B cell (primary cell): ENCODE measurements around the gene CALML4. TPM values are rescaled to one million over a fixed set of nuclear protein-coding genes. Genes with fewer than 3 reads are reported as not detected.

ENCODE experiments used
- ATAC-seq: fragments of 200-7000 bp; cut with Tn5 transposase; one replicate; pipeline ENCODE4 v1.10.0; 2021; ENCODE audit warnings: low read depth, mild to moderate bottlenecking, moderate number of reproducible peaks, moderate library complexity
- CTCF ChIA-PET: fragments of 350-600 bp; sonication (Branson Sonifier 250); formaldehyde crosslinking; loops from one replicate; lab custom pipeline; 2021; ENCODE audit warnings: antibody characterized with exemption, inconsistent platforms; lab: Charles Lee
- POLR2A ChIA-PET: fragments of 350-600 bp; sonication (Branson Sonifier 250); formaldehyde crosslinking; loops from one replicate; lab custom pipeline; 2021; ENCODE audit warnings: antibody characterized with exemption; lab: Charles Lee
- DNase-seq: peaks from one replicate; pipeline ENCODE4 v3.0.0; 2013
- H2AFZ ChIP-seq: 2 replicates; pipeline ENCODE4 v1.6.1; 2012; ENCODE audit warnings: mild to moderate bottlenecking, low read depth, low read length; ENCODE audit not compliant: insufficient read depth, poor library complexity, severe bottlenecking
- H3K27ac ChIP-seq, 2 donors: 1 replicate in 1 of 2; 2 replicates in 1 of 2; pipeline ENCODE4 v1.5.1; 2012 to 2013; ENCODE audit warnings: low read length in 2 of 2, mild to moderate bottlenecking in 2 of 2, moderate library complexity in 1 of 2
- H3K27me3 ChIP-seq, 4 experiments: fragments of 200-600 bp in 1 of 4; sonication (generic) in 1 of 4; replicated peaks in 1 of 4; 1 replicate in 2 of 4; 2 replicates in 2 of 4; pipeline versions ENCODE4 v1.6.1 to v1.7.0; 2013 to 2016; ENCODE audit warnings: low read length in 3 of 4, mild to moderate bottlenecking in 2 of 4, mixed read lengths in 1 of 4, moderate library complexity in 1 of 4; ENCODE audit not compliant: insufficient read depth in 4 of 4, control insufficient read depth in 3 of 4; ENCODE audit errors: control extremely low read depth in 1 of 4
- H3K36me3 ChIP-seq, 2 experiments: replicated peaks in 1 of 2; 1 replicate in 1 of 2; 2 replicates in 1 of 2; pipeline versions ENCODE4 v1.6.1 to v1.7.1; 2013; ENCODE audit warnings: low read length in 1 of 2; ENCODE audit not compliant: insufficient read depth in 2 of 2, control insufficient read depth in 1 of 2; ENCODE audit errors: control extremely low read depth in 1 of 2, extremely low read depth in 1 of 2
- H3K4me1 ChIP-seq, 2 donors: fragments of 200-600 bp in 1 of 2; sonication (generic) in 1 of 2; 1 replicate in 1 of 2; 2 replicates in 1 of 2; pipeline versions ENCODE4 v1.5.1 to v1.6.1; 2013 to 2017; ENCODE audit warnings: low read length in 2 of 2; ENCODE audit not compliant: control insufficient read depth in 2 of 2, insufficient read depth in 2 of 2
- H3K4me2 ChIP-seq: replicated peaks from 2 replicates; pipeline ENCODE3; 2012; ENCODE audit warnings: mild to moderate bottlenecking, low read depth, low read length; ENCODE audit not compliant: poor library complexity, severe bottlenecking
- H3K4me3 ChIP-seq, 5 experiments: fragments of 200-600 bp in 1 of 5; sonication (generic) in 1 of 5; 1 replicate in 3 of 5; 2 replicates in 2 of 5; pipeline versions ENCODE4 v1.5.1 to v1.7.0; 2011 to 2016; ENCODE audit warnings: low read length in 4 of 5, mild to moderate bottlenecking in 4 of 5, low read depth in 2 of 5, control low read depth in 1 of 5, moderate library complexity in 1 of 5; ENCODE audit not compliant: insufficient read depth in 1 of 5; ENCODE audit errors: control extremely low read depth in 1 of 5, extremely low read depth in 1 of 5
- H3K79me2 ChIP-seq: fragments of 200-600 bp; sonication (generic); one replicate; pipeline ENCODE4 v1.6.0; 2016; ENCODE audit warnings: low read length; ENCODE audit not compliant: control insufficient read depth, insufficient read depth
- H3K9ac ChIP-seq: fragments of 200-600 bp; sonication (generic); 2 replicates; pipeline ENCODE4 v1.6.1; 2017; ENCODE audit warnings: mild to moderate bottlenecking, low read length, moderate library complexity
- H3K9me3 ChIP-seq, 3 donors: one replicate each; pipeline versions ENCODE4 v1.6.1 to v1.7.1; 2013; ENCODE audit warnings: low read length in 2 of 3; ENCODE audit not compliant: control insufficient read depth in 2 of 3, insufficient read depth in 1 of 3; ENCODE audit errors: control extremely low read depth in 1 of 3
- H4K20me1 ChIP-seq: 2 replicates; pipeline ENCODE4 v1.6.0; 2012; ENCODE audit warnings: mild to moderate bottlenecking, low read length; ENCODE audit not compliant: insufficient read depth, control insufficient read depth, poor library complexity, severe bottlenecking
- H3K27ac Mint-ChIP-seq: one replicate; pipeline ENCODE4 v1.8.0; 2021; ENCODE audit warnings: mixed read lengths
- H3K27me3 Mint-ChIP-seq: one replicate; pipeline ENCODE4 v1.8.0; 2021; ENCODE audit warnings: mixed read lengths
- H3K4me1 Mint-ChIP-seq: one replicate; pipeline ENCODE4 v1.8.0; 2021; ENCODE audit warnings: mixed read lengths
- H3K4me3 Mint-ChIP-seq: one replicate; pipeline ENCODE4 v1.8.0; 2021; ENCODE audit warnings: mixed read lengths
- H3K9me3 Mint-ChIP-seq: one replicate; pipeline ENCODE4 v1.8.0; 2022; ENCODE audit warnings: mixed read lengths; ENCODE audit not compliant: insufficient read depth
- CTCF ChIP-seq: fragments of 200-600 bp; IDR thresholded peaks from one replicate; pipeline ENCODE4 v1.8.0; 2022; ENCODE audit warnings: antibody characterized with exemption, mild to moderate bottlenecking
- EZH2 ChIP-seq: IDR thresholded peaks from 2 replicates; pipeline ENCODE4 v1.6.1; 2012; ENCODE audit warnings: borderline replicate concordance, low read depth, mild to moderate bottlenecking, moderate library complexity, low read length; ENCODE audit not compliant: insufficient read depth, poor library complexity, severe bottlenecking
- WGBS: methylation state at CpG from one replicate; pipeline ENCODE4 v1.1.5; 2013; ENCODE audit warnings: missing lambda C conversion rate; ENCODE audit not compliant: insufficient coverage; 5-methylcytosine and 5-hydroxymethylcytosine counted together
- intact Hi-C: fragments of 100-400 bp; cut with micrococcal nuclease; formaldehyde crosslinking; loops from one replicate; pipeline ENCODE4 v1.10.0; 2022
- polyA plus RNA-seq: library from polyadenylated mRNA; depleted of rRNA; stranded (reverse); fragments of >200 nt; gene quantifications from 2 replicates; pipeline ENCODE4 v1.2.3, GENCODE V29; 2012
- total RNA-seq, 2 donors: library from RNA; stranded (reverse); fragments of 120-200 nt in 1 of 2; gene quantifications; 1 replicate in 1 of 2; 2 replicates in 1 of 2; pipeline versions ENCODE4 v1.2.3 to v1.2.4, GENCODE V29; 2013 to 2022

The CALML4 gene
- total and polyA plus RNA-seq, 2 donors (not counting 1 experiment from before 2014, with no cell fraction given): 2.4 to 4.2 TPM

- no peak for TF ChIP-seq CTCF
- TF ChIP-seq EZH2: no peak
- POLR2A ChIA-PET: no interaction called here
- CTCF ChIA-PET: interaction anchor here (2.2 to 2.3 kb wide), 2 partner anchors 348 to 349 kb away, joined by 6 to 7 read pairs; no protein-coding TSS in a partner anchor
- WGBS: 99% methylated on average over 10 of the region's 14 CpGs
- no peak overlapping the region for H3K4me3 ChIP-seq
- intact Hi-C loops: no loop called here
- H3K79me2 ChIP-seq: peaks cover 3% of the 10 kb centered on the region
- Mint-ChIP-seq H3K27me3 (no peaks in the 10 kb centered on the region), H3K27ac (no peak overlapping the region), H3K4me1 (peaks cover 23% of the 10 kb centered on the region), H3K4me3 (no peak overlapping the region), H3K9me3 (no peaks in the 10 kb centered on the region)
- peaks cover 0 to 8% of the 10 kb centered on the region in 2 experiments for H3K36me3 ChIP-seq
- H3K27me3 ChIP-seq: no peaks in the 10 kb centered on the region
- DNase-seq (no peak), ATAC-seq (no peak)
- no peak overlapping the region for H3K27ac ChIP-seq
- H2AFZ ChIP-seq: no peak overlapping the region
- H4K20me1 ChIP-seq: no peaks in the 10 kb centered on the region
- peaks cover 26 to 28% of the 10 kb centered on the region in 2 donors for H3K4me1 ChIP-seq
- H3K9me3 ChIP-seq: peaks cover 0 to 7% (median 0%) of the 10 kb centered on the region in 3 donors
- no peak overlapping the region for H3K9ac ChIP-seq
- no peak overlapping the region for H3K4me2 ChIP-seq
These were observed 6.7 kb upstream of the CALML4 start for GRCh38 chr15:68211656-68212320.
